Measurements from ENCODE around the gene SPOCK2. TPM values are rescaled to one million over a fixed set of nuclear protein-coding genes. Genes with fewer than 3 reads are reported as not detected.

The SPOCK2 gene
- polyA plus RNA-seq, 3 donors: 0.20 to 1.6 (median 0.45) TPM

GRCh38 chr10:72099600-72099921 lies 11.2 kb upstream of the SPOCK2 start:
- Histone ChIP-seq H4K20me1 (ENCODE audit: insufficient read depth, low read length) (no peaks in the 10 kb centered on the region), H3K9me3 (replicated peaks in 1 of 2; ENCODE audit: control insufficient read depth in 1 of 2, insufficient read depth in 1 of 2, low read length in 2 of 2) (no peaks in the 10 kb centered on the region), H3K79me2 (ENCODE audit: insufficient read depth, low read length) (no peaks in the 10 kb centered on the region), H3K9ac (ENCODE audit: insufficient read depth, low read length, poor library complexity, severe bottlenecking) (no peak overlapping the region), H3K4me1 (ENCODE audit: control insufficient read depth in 1 of 2, insufficient read depth in 2 of 2, low read length in 2 of 2) (peaks cover 0 to 2% of the 10 kb centered on the region in 2 donors), H3K4me3 (replicated peaks in 1 of 3; ENCODE audit: low read depth in 2 of 3, low read length in 3 of 3) (no peak overlapping the region), H3K4me2 (replicated peaks; ENCODE audit: extremely low read depth, low read length, poor library complexity, severe bottlenecking) (no peak overlapping the region), H3K36me3 (replicated peaks in 1 of 2; ENCODE audit: control insufficient read depth in 1 of 2, insufficient read depth in 2 of 2, low read length in 2 of 2) (peaks cover 9 to 35% of the 10 kb centered on the region in 2 donors), H3K27ac (ENCODE audit: low read depth in 1 of 2, low read length in 2 of 2) (no peak overlapping the region), H2AFZ (ENCODE audit: insufficient read depth, low read depth, low read length, poor library complexity, severe bottlenecking) (no peak overlapping the region), H3K27me3 (ENCODE audit: control insufficient read depth in 2 of 2, insufficient read depth in 2 of 2, low read length in 2 of 2) (no peaks in the 10 kb centered on the region)
- Mint-ChIP-seq H3K9me3 (no peaks in the 10 kb centered on the region), H3K4me3 (no peak overlapping the region), H3K27me3 (ENCODE audit: low read depth in 3 of 3) (no peaks in the 10 kb centered on the region), H3K27ac (no peak overlapping the region), H3K36me3 (peaks cover 50 to 59% of the 10 kb centered on the region in 2 donors), H3K4me1 (peaks cover 3% of the 10 kb centered on the region)
- no peak for DNase-seq
- 93% methylated on average over 6 of the region's 10 CpGs for WGBS (ENCODE audit: insufficient coverage)
- TF ChIP-seq CTCF (IDR thresholded peaks at IDR 0.05): no peak
- intact Hi-C loops (cut with micrococcal nuclease): no loop called here

- H3K4me3 Mint-ChIP-seq: no peak overlapping the region
- DNase-seq: no peak
- no peaks in the 10 kb centered on the region for H3K9me3 Mint-ChIP-seq
- Histone ChIP-seq H3K4me3 (replicated peaks in 1 of 3; ENCODE audit: low read depth in 2 of 3, low read length in 3 of 3) (no peak overlapping the region), H3K9me3 (replicated peaks in 1 of 2; ENCODE audit: control insufficient read depth in 1 of 2, insufficient read depth in 1 of 2, low read length in 2 of 2) (no peaks in the 10 kb centered on the region), H3K36me3 (replicated peaks in 1 of 2; ENCODE audit: control insufficient read depth in 1 of 2, insufficient read depth in 2 of 2, low read length in 2 of 2) (peaks cover 9 to 35% of the 10 kb centered on the region in 2 donors), H3K27me3 (ENCODE audit: control insufficient read depth in 2 of 2, insufficient read depth in 2 of 2, low read length in 2 of 2) (no peaks in the 10 kb centered on the region), H3K4me1 (ENCODE audit: control insufficient read depth in 1 of 2, insufficient read depth in 2 of 2, low read length in 2 of 2) (peaks cover 0 to 2% of the 10 kb centered on the region in 2 donors), H3K79me2 (ENCODE audit: insufficient read depth, low read length) (no peaks in the 10 kb centered on the region), H2AFZ (ENCODE audit: insufficient read depth, low read depth, low read length, poor library complexity, severe bottlenecking) (no peak overlapping the region), H3K27ac (ENCODE audit: low read depth in 1 of 2, low read length in 2 of 2) (no peak overlapping the region), H3K9ac (ENCODE audit: insufficient read depth, low read length, poor library complexity, severe bottlenecking) (no peak overlapping the region), H4K20me1 (ENCODE audit: insufficient read depth, low read length) (no peaks in the 10 kb centered on the region), H3K4me2 (replicated peaks; ENCODE audit: extremely low read depth, low read length, poor library complexity, severe bottlenecking) (no peak overlapping the region)
- H3K27ac Mint-ChIP-seq: peak overlapping the region in 1 of 7 donors; percentile 3
- peaks cover 3% of the 10 kb centered on the region for H3K4me1 Mint-ChIP-seq
- H3K27me3 Mint-ChIP-seq (ENCODE audit: low read depth in 3 of 3): no peaks in the 10 kb centered on the region
- 100% methylated on average over 4 of the region's 6 CpGs for WGBS (ENCODE audit: insufficient coverage)
- intact Hi-C loops (cut with micrococcal nuclease): no loop called here
- TF ChIP-seq CTCF (IDR thresholded peaks at IDR 0.05): no peak
- peaks cover 51 to 59% of the 10 kb centered on the region in 2 donors for H3K36me3 Mint-ChIP-seq
Observed at GRCh38 chr10:72098836-72099599, 10.7 kb upstream of the SPOCK2 start.
